Hepatocyte (in vitro differentiated cells): ENCODE results near the gene SRD5A1. TPM values are rescaled to one million over a fixed set of nuclear protein-coding genes. Genes with fewer than 3 reads are reported as not detected.

ENCODE experiments used
- DNase-seq: peaks from one replicate; pipeline ENCODE4 v3.0.0-alpha.2; 2016; ENCODE audit warnings: low spot score
- H2AFZ ChIP-seq: fragments of 200-600 bp; sonication (generic); 2 replicates; pipeline ENCODE4 v1.6.0; 2016; ENCODE audit warnings: antibody characterized with exemption, mild to moderate bottlenecking
- H3K27ac ChIP-seq: fragments of 200-600 bp; sonication (generic); 2 replicates; pipeline ENCODE4 v1.5.1; 2016; ENCODE audit warnings: mild to moderate bottlenecking
- H3K27me3 ChIP-seq: fragments of 200-600 bp; sonication (generic); 2 replicates; pipeline ENCODE4 v1.6.1; 2016
- H3K36me3 ChIP-seq: fragments of 200-600 bp; sonication (generic); replicated peaks from 2 replicates; pipeline ENCODE4 v1.5.1; 2016; ENCODE audit warnings: low read depth; ENCODE audit not compliant: insufficient read depth
- H3K4me1 ChIP-seq: fragments of 200-600 bp; sonication (generic); 2 replicates; pipeline ENCODE4 v1.5.1; 2016; ENCODE audit warnings: mild to moderate bottlenecking, moderate library complexity; ENCODE audit not compliant: insufficient read depth
- H3K4me2 ChIP-seq: fragments of 200-600 bp; sonication (generic); 2 replicates; pipeline ENCODE4 v1.6.0; 2016
- H3K4me3 ChIP-seq: fragments of 200-600 bp; sonication (generic); 2 replicates; pipeline ENCODE4 v1.5.1; 2016; ENCODE audit warnings: mild to moderate bottlenecking
- H3K79me2 ChIP-seq: fragments of 200-600 bp; sonication (generic); 2 replicates; pipeline ENCODE4 v1.6.0; 2017; ENCODE audit warnings: mild to moderate bottlenecking
- H3K9me2 ChIP-seq: fragments of 200-600 bp; sonication (generic); replicated peaks from 2 replicates; pipeline ENCODE4 v1.6.0; 2017; ENCODE audit warnings: mild to moderate bottlenecking; ENCODE audit not compliant: insufficient read depth
- H3K9me3 ChIP-seq: fragments of 200-600 bp; sonication (generic); 2 replicates; pipeline ENCODE4 v1.5.1; 2016; ENCODE audit warnings: low read depth, mild to moderate bottlenecking
- H4K20me1 ChIP-seq: fragments of 200-600 bp; sonication (generic); 2 replicates; pipeline ENCODE4 v1.6.0; 2016; ENCODE audit warnings: mild to moderate bottlenecking; ENCODE audit not compliant: insufficient read depth, poor library complexity, severe bottlenecking
- CTCF ChIP-seq: fragments of 200-600 bp; sonication (generic); IDR thresholded peaks from 2 replicates; pipeline ENCODE4 v1.5.1; 2016; ENCODE audit warnings: antibody characterized with exemption, mild to moderate bottlenecking; ENCODE audit not compliant: poor library complexity
- EZH2 ChIP-seq: fragments of 200-600 bp; sonication (generic); IDR thresholded peaks from 2 replicates; pipeline ENCODE4 v1.6.1; 2016; ENCODE audit warnings: antibody characterized with exemption, mild to moderate bottlenecking, borderline replicate concordance
- EZH2phosphoT487 ChIP-seq: fragments of 200-600 bp; sonication (generic); IDR thresholded peaks from one replicate; pipeline ENCODE4 v1.6.1; 2018; ENCODE audit warnings: antibody characterized with exemption, mild to moderate bottlenecking, low read depth, moderate library complexity; ENCODE audit not compliant: unreplicated experiment, severe bottlenecking
- WGBS: methylation state at CpG from one replicate; pipeline ENCODE4 v1.1.6; 2016; ENCODE audit warnings: low lambda C conversion rate; ENCODE audit errors: missing lambda C conversion rate; 5-methylcytosine and 5-hydroxymethylcytosine counted together
- polyA plus RNA-seq: library from polyadenylated mRNA; unstranded; fragments of >200 nt; fragmentation: Nextera tagmentation; extraction: Ambion mirVana; gene quantifications from 2 replicates; pipeline ENCODE4 v1.2.1, GENCODE V29; 2016
- total RNA-seq: library from RNA; depleted of rRNA; stranded (reverse); fragments of >200 nt; gene quantifications from 2 replicates; pipeline ENCODE4 v1.2.3, GENCODE V29; 2014

SRD5A1 gene
- total and polyA plus RNA-seq, 2 experiments from 2014 or later: 8.6 to 12.1 TPM

- Histone ChIP-seq H3K79me2 (no peaks in the 10 kb centered on the region), H3K4me2 (no peak overlapping the region), H3K36me3 (no peaks in the 10 kb centered on the region), H3K27me3 (no peaks in the 10 kb centered on the region), H3K27ac (no peak overlapping the region), H3K4me3 (no peak overlapping the region), H3K4me1 (no peaks in the 10 kb centered on the region), H2AFZ (no peak overlapping the region), H3K9me2 (no peaks in the 10 kb centered on the region), H4K20me1 (no peaks in the 10 kb centered on the region), H3K9me3 (no peaks in the 10 kb centered on the region)
- no peak for DNase-seq
- WGBS: 87% methylated on average over 1 of the region's 1 CpG
- TF ChIP-seq CTCF (no peak), EZH2 (no peak), EZH2phosphoT487 (no peak)
These were observed 40.7 kb downstream of the SRD5A1 start for GRCh38 chr5:6673963-6674362.

GRCh38 chr5:6674421-6674820 lies 41.2 kb downstream of the SRD5A1 start:
- no peaks in the 10 kb centered on the region for H3K4me1 ChIP-seq
- H3K79me2 ChIP-seq: no peaks in the 10 kb centered on the region
- TF ChIP-seq EZH2phosphoT487: no peak
- TF ChIP-seq EZH2: no peak
- TF ChIP-seq CTCF: no peak
- H3K9me2 ChIP-seq: no peaks in the 10 kb centered on the region
- 97% methylated on average over 3 of the region's 3 CpGs for WGBS
- H3K4me2 ChIP-seq: no peak overlapping the region
- H4K20me1 ChIP-seq: no peaks in the 10 kb centered on the region
- no peak overlapping the region for H3K4me3 ChIP-seq
- H2AFZ ChIP-seq: no peak overlapping the region
- no peak for DNase-seq
- no peaks in the 10 kb centered on the region for H3K27me3 ChIP-seq
- H3K27ac ChIP-seq: no peak overlapping the region
- no peaks in the 10 kb centered on the region for H3K36me3 ChIP-seq
- H3K9me3 ChIP-seq: no peaks in the 10 kb centered on the region

- no peaks in the 10 kb centered on the region for H3K36me3 ChIP-seq
- TF ChIP-seq EZH2 (no peak), EZH2phosphoT487 (no peak), CTCF (no peak)
- no peaks in the 10 kb centered on the region for H3K4me1 ChIP-seq
- WGBS: 97% methylated on average over 10 of the region's 10 CpGs
- H3K79me2 ChIP-seq: no peaks in the 10 kb centered on the region
- H3K27ac ChIP-seq: no peak overlapping the region
- H2AFZ ChIP-seq: no peak overlapping the region
- no peak for DNase-seq
- no peaks in the 10 kb centered on the region for H3K27me3 ChIP-seq
- H4K20me1 ChIP-seq: no peaks in the 10 kb centered on the region
- no peak overlapping the region for H3K4me3 ChIP-seq
- no peak overlapping the region for H3K4me2 ChIP-seq
- no peaks in the 10 kb centered on the region for H3K9me3 ChIP-seq
- no peaks in the 10 kb centered on the region for H3K9me2 ChIP-seq
These were observed 41.6 kb downstream of the SRD5A1 start for GRCh38 chr5:6674886-6675285.
